WERI-Rb-1 (cell line): ENCODE measurements around the gene XPO4.
A peak's percentile ranks its signal among the peaks of the same experiment; 100 is the strongest.

Experiments used
- DNase-seq: peaks from one replicate; pipeline ENCODE4 v3.0.0-alpha.2; 2020
- H3K27ac ChIP-seq: fragments of 250-450 bp; sonication (Bioruptor Pico); 2 replicates; pipeline ENCODE4 v1.5.1; 2020; ENCODE audit warnings: mild to moderate bottlenecking, moderate library complexity
- H3K27me3 ChIP-seq: fragments of 250-450 bp; sonication (Bioruptor Pico); 2 replicates; pipeline ENCODE4 v1.5.1; 2021; ENCODE audit warnings: mild to moderate bottlenecking, low read depth, moderate library complexity; ENCODE audit not compliant: insufficient read depth, severe bottlenecking
- H3K36me3 ChIP-seq: fragments of 250-450 bp; sonication (Bioruptor Pico); 2 replicates; pipeline ENCODE4 v1.5.1; 2020; ENCODE audit warnings: mild to moderate bottlenecking, moderate library complexity
- H3K4me3 ChIP-seq: 2 replicates; pipeline ENCODE4 v1.5.1; 2011; ENCODE audit warnings: low read depth, mild to moderate bottlenecking, control low read depth, low read length
- H3K9me3 ChIP-seq: fragments of 250-450 bp; sonication (Bioruptor Pico); 2 replicates; pipeline ENCODE4 v1.5.1; 2021; ENCODE audit warnings: mild to moderate bottlenecking, moderate library complexity; ENCODE audit not compliant: severe bottlenecking
- TF ChIP-seq, protein P1 (sequence below): IDR thresholded peaks from 2 replicates; pipeline ENCODE4 v1.5.1; 2011; ENCODE audit warnings: low read depth, mild to moderate bottlenecking, control low read depth, inconsistent platforms, low read length

Gene XPO4

DNA sequence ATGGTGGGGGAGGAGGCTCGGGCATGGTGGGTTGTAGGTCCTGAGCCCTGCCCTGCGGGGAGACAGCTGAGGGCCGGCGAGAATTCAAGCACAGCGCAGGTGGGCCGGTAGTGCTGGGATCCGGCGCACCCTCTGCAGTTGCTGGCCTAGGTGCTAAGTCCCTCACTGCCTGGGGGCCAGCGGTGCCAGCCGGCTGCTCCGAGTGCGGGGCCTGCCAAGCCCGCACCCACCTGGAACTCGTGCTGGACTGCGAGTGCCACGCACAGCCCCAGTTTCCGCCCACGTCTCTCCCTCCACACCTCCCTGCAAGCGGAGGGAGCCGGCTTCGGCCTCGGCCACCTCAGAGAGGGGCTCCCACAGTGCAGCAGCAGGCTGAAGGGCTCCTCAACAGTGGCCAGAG is 162.5 kb downstream of the XPO4 start:
- no peak for DNase-seq
- Histone ChIP-seq H3K27ac (no peak overlapping the region), H3K27me3 (no peaks in the 10 kb centered on the region), H3K36me3 (no peaks in the 10 kb centered on the region), H3K9me3 (peaks cover 16% of the 10 kb centered on the region), H3K4me3 (no peak overlapping the region)
- TF ChIP-seq, protein P1, sequence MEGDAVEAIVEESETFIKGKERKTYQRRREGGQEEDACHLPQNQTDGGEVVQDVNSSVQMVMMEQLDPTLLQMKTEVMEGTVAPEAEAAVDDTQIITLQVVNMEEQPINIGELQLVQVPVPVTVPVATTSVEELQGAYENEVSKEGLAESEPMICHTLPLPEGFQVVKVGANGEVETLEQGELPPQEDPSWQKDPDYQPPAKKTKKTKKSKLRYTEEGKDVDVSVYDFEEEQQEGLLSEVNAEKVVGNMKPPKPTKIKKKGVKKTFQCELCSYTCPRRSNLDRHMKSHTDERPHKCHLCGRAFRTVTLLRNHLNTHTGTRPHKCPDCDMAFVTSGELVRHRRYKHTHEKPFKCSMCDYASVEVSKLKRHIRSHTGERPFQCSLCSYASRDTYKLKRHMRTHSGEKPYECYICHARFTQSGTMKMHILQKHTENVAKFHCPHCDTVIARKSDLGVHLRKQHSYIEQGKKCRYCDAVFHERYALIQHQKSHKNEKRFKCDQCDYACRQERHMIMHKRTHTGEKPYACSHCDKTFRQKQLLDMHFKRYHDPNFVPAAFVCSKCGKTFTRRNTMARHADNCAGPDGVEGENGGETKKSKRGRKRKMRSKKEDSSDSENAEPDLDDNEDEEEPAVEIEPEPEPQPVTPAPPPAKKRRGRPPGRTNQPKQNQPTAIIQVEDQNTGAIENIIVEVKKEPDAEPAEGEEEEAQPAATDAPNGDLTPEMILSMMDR = no peak

DNA sequence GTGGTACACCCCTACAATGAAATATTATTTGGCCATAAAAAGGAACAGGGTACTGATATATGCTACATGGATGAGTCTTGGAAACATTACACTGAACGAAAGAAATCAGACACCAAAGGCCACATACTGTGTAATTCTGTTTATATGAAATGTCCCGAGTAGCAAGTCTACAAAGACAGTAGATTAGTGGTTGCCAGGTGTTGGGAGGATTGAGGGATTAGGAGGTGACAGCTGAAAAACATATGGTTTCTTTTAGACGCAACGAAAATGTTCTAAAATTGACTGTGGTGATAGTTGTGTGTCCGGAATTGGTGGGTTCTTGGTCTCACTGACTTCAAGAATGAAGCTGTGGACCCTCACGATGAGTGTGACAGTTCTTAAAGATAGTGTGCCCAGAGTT is 163.9 kb downstream of the XPO4 start:
- Histone ChIP-seq H3K27ac (peak overlapping the region; percentile 52), H3K9me3 (peaks cover 13% of the 10 kb centered on the region), H3K27me3 (no peaks in the 10 kb centered on the region), H3K36me3 (no peaks in the 10 kb centered on the region), H3K4me3 (no peak overlapping the region)
- DNase-seq = peak; percentile 64
- TF ChIP-seq, protein P1 = no peak

DNA sequence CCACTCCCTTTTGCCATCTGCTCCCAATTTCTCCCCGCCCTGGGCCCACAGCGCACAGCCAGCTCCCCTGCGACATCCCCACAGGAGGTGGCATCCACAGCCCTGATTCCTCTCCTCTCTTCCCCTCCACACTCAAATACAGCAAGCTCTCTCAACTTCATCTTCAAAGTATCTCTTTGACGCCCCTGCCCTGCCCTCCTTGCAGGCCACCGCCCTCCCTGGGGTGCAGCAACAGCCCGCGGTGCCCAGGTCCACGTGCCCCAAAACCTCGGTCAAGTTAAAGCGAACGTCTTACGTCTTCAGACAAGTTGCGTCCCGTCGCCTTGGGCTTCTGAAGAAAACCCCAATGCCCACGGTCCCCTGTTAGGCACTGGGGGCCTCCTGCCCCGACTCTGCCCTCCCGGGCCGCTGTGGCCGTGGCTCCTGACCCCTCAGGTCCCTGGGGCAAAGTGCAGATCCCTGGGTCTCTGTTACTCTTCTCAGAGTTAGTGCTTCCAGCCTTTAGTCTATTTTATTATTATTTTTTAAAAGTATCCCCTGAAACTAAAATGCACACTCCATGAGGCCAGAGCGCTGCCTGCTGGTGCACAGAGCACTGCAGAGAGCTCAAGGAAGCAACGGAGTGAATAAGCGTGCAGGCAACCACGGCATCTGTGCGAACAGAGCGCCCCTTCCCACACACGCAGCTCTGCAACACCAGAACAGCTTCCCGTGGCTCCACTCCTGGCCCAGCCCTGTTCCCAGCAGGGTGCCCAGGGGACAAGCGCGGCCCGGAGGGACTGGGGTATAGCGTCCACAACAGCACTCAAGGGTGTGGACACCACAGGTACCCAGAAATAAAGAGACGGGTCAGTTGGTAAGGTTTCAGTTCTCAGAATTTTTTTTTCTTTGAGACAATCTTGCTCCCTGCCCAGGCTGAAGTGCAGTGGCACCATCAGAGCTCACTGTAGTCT is 172.6 kb downstream of the XPO4 start:
- no peaks in the 10 kb centered on the region for H3K36me3 ChIP-seq
- DNase-seq = no peak

DNA sequence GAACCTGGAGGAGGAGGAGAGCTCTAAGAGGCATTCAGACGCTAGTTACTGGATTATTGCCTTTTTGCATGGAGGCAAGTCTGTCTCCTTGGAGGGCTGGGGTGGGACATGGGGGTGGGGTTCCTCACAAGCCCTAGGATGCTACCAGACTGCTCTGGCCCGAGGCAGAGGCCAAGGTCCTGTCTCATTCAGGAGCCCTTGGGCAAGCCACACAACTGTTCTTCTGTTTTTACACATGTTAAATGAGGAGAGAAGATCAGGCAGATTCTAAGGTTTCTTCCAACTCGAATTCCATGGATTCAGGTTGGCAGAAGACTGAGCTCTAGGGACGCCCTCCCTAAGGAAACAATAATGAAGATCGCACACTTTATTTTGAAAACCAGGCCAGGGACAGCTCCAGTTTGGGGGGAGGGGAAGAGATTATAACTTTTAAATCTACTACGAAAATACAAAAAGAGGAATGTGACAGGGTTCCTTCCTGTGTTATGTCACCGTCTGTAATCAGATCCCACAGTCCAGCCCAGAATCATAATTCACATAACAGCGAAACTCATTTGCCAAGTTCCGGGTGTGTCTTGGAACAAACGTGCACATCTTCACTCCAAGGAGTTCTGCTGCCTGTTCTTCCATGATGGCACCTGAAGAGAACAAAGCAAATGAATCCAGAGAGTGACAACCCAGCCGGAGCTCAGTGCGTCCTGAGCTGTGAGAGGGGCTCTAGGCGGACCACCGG is 173.8 kb downstream of the XPO4 start:
- Histone ChIP-seq H3K4me3 (no peak overlapping the region), H3K36me3 (no peaks in the 10 kb centered on the region), H3K27ac (no peak overlapping the region), H3K9me3 (no peaks in the 10 kb centered on the region), H3K27me3 (no peaks in the 10 kb centered on the region)
- TF ChIP-seq, protein P1 = no peak
- no peak for DNase-seq

More for the DNA sequence above, 172.6 kb downstream of the XPO4 start:
- TF ChIP-seq, protein P1 = no peak
- Histone ChIP-seq H3K27me3 (no peaks in the 10 kb centered on the region), H3K9me3 (no peaks in the 10 kb centered on the region), H3K27ac (no peak overlapping the region), H3K4me3 (no peak overlapping the region)

DNA sequence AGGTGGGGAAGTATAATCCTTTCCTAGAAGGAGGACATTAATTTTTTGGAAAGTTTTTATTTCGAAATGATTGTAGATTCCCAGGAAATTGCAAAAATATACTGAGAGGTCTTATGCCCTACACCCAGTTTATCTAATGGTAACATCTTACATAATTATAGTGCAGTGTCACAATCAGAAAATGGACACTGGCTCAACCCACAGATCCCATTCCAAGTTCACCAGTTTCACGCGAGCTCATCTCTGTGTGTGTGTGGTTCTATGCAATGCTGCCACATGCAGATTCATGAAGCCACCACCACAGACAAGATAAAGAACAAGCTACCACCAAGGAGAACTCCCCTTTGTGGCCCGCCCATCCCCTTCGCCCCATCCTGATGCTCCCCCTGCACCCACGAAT is 174.7 kb downstream of the XPO4 start:
- no peak for DNase-seq
- TF ChIP-seq, protein P1 = no peak
- no peaks in the 10 kb centered on the region for H3K27me3 ChIP-seq
- no peak overlapping the region for H3K27ac ChIP-seq
- no peaks in the 10 kb centered on the region for H3K36me3 ChIP-seq
- no peaks in the 10 kb centered on the region for H3K9me3 ChIP-seq
- H3K4me3 ChIP-seq = no peak overlapping the region
